Keratinocyte (primary cell): ENCODE measurements around the gene MYNN.

Experiments
- EZH2 ChIP-seq: IDR thresholded peaks from one replicate; pipeline ENCODE4 v1.6.1; 2012; ENCODE audit warnings: inconsistent platforms, mild to moderate bottlenecking, low read length, moderate library complexity
- TF ChIP-seq, protein P1 (sequence below), 3 experiments: IDR thresholded peaks in 1 of 3; conservative IDR thresholded peaks in 1 of 3; optimal IDR thresholded peaks in 1 of 3; 2 replicates in 2 of 3; 3 replicates in 1 of 3; pipeline versions ENCODE3 to v1.5.1; 2011; ENCODE audit warnings: low read length in 3 of 3, mild to moderate bottlenecking in 3 of 3, moderate library complexity in 2 of 3, control low read depth in 1 of 3, inconsistent platforms in 1 of 3; ENCODE audit not compliant: insufficient read depth in 2 of 3; ENCODE audit errors: extremely low read depth in 1 of 3

GRCh38 chr3:169774186-169774585 lies 990 bp downstream of the MYNN start:
- TF ChIP-seq EZH2: no peak
- TF ChIP-seq, protein P1, sequence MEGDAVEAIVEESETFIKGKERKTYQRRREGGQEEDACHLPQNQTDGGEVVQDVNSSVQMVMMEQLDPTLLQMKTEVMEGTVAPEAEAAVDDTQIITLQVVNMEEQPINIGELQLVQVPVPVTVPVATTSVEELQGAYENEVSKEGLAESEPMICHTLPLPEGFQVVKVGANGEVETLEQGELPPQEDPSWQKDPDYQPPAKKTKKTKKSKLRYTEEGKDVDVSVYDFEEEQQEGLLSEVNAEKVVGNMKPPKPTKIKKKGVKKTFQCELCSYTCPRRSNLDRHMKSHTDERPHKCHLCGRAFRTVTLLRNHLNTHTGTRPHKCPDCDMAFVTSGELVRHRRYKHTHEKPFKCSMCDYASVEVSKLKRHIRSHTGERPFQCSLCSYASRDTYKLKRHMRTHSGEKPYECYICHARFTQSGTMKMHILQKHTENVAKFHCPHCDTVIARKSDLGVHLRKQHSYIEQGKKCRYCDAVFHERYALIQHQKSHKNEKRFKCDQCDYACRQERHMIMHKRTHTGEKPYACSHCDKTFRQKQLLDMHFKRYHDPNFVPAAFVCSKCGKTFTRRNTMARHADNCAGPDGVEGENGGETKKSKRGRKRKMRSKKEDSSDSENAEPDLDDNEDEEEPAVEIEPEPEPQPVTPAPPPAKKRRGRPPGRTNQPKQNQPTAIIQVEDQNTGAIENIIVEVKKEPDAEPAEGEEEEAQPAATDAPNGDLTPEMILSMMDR (optimal IDR thresholded peaks at IDR 0.05 in 1 of 3, IDR thresholded peaks at IDR 0.05 in 1 of 3, conservative IDR thresholded peaks at IDR 0.05 in 1 of 3; ENCODE audit: extremely low read depth in 1 of 3, insufficient read depth in 2 of 3, low read length in 3 of 3): no peak
